Stromal cell of bone marrow (primary cell): Measurements from ENCODE around the gene WWOX.

Source experiments
- DNase-seq: peaks from one replicate; pipeline ENCODE4 v3.0.0-alpha.2; 2012; ENCODE audit warnings: low read depth

Gene WWOX

DNA sequence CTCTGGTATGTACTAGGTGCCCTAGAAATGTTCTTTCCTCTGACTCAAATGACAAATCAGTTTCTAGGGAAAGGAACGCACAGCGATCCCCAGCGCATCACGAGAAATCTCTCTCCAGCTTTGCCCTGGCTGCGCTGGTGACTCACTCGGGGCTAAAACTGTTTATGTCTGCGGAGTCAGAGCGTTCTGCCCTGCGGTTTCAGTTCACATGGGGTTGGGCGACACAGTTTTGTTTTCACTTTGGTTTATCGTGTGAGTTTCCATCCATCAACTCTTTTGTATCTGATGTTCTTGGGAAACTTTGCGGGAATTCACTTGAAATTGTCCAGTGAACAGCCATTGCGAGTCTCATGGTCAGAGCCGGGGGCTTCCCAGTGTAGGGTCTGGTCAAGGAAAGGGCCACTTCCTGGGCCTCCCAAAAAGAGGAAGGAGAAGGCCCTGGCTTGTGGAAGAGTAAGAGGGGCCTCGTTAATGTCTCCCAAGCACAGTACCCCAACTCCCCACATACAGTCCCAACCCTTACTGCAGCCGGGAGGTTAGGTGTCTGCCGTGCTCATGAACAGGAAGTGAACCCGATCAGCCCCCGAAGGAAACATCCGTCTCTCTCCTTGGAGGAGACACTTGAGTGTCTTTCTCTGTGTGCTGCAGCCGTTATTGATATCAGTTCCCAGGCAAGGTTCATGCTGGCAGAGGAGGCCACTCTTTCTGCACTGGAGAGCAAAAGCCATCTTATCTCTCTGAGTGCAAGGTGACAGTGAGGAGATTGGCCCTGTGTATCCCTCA, 643.2 kb downstream of the WWOX start:
- peak; percentile 19 for DNase-seq

GRCh38 chr16:78743556-78743955, 644.1 kb downstream of the WWOX start:
- no peak for DNase-seq

- no peak for DNase-seq
Measured at GRCh38 chr16:78744099-78744498, 644.6 kb downstream of the WWOX start.

GRCh38 chr16:78744796-78745107, 645.3 kb downstream of the WWOX start:
- DNase-seq = no peak

- DNase-seq = peak; percentile 3
Measured at GRCh38 chr16:78745108-78746019, 645.9 kb downstream of the WWOX start.

DNA sequence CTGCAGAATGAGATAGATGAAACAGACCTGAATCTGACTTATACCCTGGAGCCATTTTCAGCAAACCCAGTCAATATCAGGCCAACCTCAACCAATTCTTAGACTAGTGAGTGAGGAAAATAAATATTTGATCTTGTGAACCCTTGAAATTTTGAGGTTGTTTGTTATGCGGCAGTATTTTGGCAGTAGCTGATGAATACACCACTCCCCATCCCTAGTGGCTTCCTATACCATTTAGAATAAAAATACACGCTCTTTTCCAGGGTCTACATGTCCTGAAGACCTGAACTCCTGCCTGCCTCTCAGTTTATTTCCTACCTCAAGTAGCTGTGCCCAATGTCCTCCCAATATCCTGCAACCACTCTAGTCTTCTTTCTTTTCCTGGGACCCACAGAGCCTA, 647.3 kb downstream of the WWOX start:
- no peak for DNase-seq

DNA sequence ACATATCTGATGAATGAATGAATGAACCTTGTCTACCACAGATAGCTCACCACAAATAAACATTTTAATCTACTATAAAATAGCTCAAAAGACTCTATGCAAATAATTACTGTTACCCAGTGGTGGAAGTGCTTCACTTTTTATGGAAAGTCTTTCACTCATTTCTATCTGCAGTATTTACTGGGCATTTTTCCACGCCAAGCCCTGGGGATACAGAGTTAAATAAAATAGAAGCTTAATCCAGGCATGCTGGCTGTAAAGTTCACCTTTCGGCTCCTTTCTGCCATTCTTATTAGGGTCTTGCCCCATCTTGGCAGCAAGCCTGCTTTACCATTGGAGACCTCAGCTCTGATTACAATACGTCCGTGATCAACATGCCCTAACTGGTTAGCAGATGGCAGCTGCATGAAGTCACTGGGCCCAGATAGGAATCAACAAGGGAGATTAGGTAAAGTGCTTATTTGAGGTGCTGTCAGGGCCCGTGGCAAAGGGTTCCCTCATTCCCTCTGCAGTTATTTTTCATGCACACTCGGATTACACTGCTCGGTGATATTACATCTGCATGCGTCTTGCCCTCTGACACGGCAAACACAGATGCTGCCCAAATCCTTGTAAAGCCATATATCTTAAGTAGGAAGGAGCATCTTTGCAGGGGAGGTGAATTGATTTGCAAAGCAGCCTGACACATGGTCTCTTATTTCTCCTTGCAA, 648.9 kb downstream of the WWOX start:
- DNase-seq = no peak

DNA sequence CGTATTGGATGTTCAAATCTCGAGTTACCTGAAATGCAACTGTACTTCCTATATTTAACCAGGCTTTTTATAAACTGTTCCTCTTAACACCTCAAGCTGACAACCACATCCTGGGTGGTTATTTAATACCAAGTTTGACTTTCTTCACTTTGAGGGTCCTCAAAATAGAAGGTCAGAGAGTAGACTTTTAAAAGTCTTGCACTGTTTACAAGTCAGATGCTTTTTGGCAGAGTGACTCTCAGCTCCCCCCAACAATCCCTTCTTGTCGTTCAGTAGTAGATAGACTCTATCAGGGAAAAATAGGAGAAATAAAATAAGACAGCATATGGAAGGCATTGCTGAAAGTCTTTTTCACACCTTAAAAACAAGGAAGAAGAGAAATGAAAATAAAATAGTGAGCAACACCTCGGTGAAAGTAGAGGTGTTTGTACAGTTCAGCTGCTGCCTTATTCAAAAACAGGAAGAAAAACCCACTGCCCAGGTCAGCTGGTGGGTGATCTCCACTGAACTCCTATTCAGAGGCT, 650.4 kb downstream of the WWOX start:
- DNase-seq = no peak

GRCh38 chr16:78750611-78751010, 651.2 kb downstream of the WWOX start:
- DNase-seq = no peak

DNA sequence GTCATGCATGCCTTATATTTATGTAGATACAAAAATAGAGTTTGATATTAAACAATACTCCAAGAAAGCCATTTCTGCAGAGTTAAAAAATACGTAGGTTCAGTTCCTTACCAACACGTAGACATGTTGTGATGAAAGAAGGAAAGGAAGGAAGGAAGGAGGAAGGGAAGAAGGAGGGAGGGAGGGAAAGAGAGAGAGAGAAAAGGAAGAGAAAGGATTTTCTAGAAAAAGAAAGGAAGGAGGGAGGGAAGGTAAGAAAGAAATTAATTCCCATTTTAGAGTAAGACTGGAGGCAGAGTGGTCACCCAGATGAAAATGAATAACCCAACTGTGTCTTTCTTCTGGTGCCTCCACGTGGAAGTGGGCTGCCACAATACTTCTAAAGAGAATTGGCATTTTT, 652.1 kb downstream of the WWOX start:
- DNase-seq = no peak

DNA sequence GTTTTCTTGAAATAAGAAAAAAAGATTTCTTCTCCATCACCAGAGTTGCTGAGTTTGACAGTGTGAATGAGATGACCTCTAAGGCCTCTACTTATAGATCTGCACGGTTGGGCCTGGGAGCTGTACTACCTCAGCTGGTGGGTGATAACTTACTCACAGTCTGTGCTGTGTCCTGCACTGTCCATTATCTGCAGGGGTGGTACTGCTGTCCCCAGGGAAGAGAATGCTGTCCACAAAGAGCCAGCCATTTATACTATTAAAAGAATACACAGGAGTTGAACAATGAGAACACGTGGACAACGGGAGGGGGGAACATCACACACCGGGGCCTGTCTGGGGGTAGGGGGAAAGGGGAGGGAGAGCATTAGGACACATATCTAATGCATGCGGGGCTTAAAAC, 655.3 kb downstream of the WWOX start:
- DNase-seq = no peak

DNA sequence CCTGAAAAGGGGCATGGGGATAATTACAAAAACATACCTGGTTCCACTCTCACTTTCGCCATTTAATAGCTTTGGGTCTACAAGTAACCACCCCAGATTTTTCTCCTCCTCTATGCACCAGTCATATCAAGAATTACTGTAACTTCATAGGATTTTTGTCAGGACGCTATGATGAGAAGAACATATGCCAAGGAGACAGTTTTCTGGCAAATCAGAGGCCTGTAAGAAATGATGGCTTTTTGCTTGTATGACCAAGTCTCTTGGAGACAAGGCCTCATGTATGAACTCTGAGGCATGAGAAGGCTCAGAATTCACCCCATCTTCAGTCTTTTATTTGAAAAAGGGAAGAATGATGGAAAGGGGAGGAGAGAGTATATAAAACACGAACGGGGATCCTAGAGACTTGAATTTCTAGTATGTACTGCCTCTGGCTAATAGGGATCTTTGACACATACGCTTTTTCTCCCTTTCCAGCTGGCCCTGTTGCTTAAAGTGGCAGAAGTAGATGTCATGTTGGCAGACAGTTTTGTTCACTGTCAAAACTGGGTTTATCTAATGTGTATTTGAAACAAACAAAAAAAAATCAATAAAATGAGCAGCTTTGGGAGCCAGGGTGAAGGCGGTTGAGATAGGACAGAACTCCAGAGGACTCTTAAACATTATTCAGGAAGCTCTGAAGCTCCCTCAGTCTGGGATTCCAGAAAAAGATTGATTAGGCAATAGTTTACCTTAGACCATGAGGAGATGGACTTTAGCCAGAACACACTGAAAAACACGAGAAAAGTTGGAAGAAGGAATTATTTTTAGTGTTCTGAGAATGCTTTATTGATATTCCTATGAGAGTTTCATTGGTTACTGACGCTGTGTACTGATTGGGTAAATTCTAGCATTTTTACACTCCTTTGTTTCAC, 656.6 kb downstream of the WWOX start:
- no peak for DNase-seq

DNA sequence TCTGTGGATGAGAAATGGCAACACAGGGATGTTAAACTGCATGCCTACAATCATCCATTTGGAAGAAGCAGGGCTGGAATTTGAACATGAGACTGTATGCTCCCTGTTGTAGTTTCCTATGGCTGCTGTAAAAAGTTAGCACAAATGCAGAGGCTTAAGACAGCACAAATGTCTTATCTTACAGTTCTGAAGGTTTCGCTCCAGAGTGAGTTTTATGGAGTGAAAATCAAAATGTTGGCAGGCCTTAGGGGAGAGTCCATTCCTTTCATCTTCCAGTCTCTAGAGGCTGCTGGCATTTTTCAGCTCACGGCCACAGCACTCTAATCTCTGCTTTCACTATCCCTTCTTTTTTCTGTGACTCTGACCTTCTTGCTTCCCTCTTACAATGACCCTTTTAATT, 660.1 kb downstream of the WWOX start:
- no peak for DNase-seq

DNA sequence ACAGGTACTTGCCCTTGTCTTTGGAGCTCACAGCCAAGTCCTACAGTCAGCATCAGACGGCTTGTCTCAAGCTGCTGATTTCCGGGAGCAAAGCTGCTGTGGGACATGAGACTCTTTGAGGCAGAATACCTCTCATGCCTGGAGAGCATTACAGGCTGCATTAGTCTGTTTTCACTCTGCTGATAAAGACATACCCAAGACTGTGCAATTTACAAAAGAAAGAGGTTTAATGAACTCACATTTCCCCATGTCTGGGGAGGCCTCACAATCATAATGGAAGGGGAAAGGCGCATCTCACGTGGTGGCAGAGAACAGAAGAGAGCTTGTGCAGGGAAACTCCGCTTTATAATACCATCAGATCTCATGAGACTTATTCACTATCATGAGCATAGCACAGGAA, 661.2 kb downstream of the WWOX start:
- no peak for DNase-seq

GRCh38 chr16:78761427-78761826, 662.0 kb downstream of the WWOX start:
- DNase-seq = no peak

DNA sequence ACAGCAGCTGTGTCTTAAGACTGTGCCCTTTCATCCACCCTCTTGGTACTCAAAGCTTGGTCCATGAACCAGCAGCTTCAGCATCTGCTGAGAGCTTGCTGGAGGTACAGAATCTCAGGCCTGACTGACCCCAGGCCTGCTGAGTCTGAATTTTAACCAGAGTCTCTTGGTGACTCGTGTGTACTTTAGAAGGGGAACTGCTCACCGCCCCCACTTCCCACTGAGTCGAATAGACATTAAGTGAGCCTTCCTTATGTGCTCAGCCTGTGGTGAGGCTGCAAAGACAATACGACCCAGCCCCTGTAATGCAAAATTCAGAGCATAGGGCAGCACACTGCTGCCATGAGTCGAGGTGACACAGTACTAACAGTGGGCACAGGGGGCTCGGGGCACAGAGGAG, 662.8 kb downstream of the WWOX start:
- peak; percentile 8 for DNase-seq

- DNase-seq = no peak
Measured at GRCh38 chr16:78763821-78764440, 664.5 kb downstream of the WWOX start.

DNA sequence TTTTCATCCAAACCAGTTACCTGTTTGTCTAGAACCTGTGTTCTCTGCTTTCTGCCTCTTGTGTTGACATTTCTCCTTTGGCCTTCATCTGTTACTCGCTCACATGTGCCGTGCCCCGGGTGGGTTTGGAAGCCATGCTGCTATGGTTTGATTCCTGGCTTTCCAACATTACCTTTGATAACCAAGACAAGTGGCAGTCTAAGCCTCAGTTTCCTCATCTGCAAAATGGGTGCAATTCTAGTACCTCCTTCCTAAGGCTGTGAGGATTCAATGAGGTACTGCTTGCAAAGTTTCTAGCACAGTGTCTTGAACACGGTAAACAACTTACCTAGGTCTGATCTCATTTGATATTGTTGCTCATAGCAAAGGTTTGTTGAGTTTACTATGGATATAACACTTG, 665.0 kb downstream of the WWOX start:
- DNase-seq = no peak

DNA sequence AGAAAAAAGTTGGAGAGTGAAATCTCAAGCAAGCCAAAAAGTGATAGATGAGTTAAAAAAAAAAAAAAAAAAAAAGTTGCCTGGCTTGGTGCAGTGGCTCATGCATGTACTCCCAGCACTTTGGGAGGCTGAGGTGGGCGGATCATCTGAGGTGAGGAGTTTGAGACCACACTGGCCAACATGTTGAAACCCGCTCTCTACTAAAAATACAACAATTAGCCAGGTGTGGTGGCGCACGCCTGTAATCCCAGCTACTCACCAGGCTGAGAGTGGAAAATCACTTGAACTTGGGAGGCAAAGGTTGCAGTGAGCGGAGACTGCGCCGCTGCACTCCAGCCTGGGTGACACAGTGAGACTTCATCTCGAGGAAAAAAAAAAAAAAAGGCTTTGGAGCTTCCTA, 668.8 kb downstream of the WWOX start:
- no peak for DNase-seq

DNA sequence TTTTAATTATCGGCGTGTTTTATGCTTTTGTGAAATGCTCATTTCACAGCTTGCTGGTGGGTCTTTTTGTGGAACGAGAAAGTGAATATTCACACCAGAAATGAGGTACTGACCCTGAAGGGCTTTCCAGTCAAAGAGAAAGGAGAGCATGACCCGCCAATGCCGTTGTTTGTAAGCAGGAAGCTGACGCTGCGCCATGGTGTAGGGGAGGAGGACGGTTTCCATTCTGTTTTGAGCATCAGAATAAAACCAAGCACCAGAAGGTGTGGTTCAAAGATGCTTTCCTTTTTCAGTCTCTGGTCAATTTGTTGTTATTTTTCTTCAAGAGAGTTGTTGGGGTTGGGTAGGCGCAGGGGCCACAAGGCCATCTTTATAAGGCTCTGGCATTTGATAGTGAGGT, 669.3 kb downstream of the WWOX start:
- no peak for DNase-seq
